HepG2 (cell line): Measurements from ENCODE around the gene RAB35. TPM values are rescaled to one million over a fixed set of nuclear protein-coding genes. Genes with fewer than 3 reads are reported as not detected.

Experiments
- AGO2 ChIP-seq: fragments of 200-400 bp; formaldehyde crosslinking; optimal IDR thresholded peaks from 2 replicates; pipeline ENCODE3; 2017; ENCODE audit warnings: mild to moderate bottlenecking, low read depth, low read length, moderate library complexity
- CHD2 ChIP-seq: IDR thresholded peaks from 2 replicates; pipeline ENCODE4 v1.6.1; 2011; ENCODE audit warnings: low read depth, low read length, improper control_type of control experiment
- KAT8 ChIP-seq: IDR thresholded peaks from 2 replicates; pipeline ENCODE4 v1.6.1; 2016; ENCODE audit warnings: missing genetic modification reagents, missing compliant biosample characterization
- NR1H2 ChIP-seq: sonication (generic); formaldehyde crosslinking; IDR thresholded peaks from 2 replicates; pipeline ENCODE4 v1.8.1; 2022; ENCODE audit warnings: low read depth, missing genetic modification reagents, borderline replicate concordance
- PCBP2 ChIP-seq: fragments of 200-400 bp; formaldehyde crosslinking; optimal IDR thresholded peaks from 2 replicates; pipeline ENCODE3; 2018; ENCODE audit warnings: low read length, low read depth; ENCODE audit not compliant: poor library complexity, severe bottlenecking
- SOX5 ChIP-seq: IDR thresholded peaks from 2 replicates; pipeline ENCODE4 v1.6.1; 2016; ENCODE audit warnings: borderline replicate concordance
- SRY ChIP-seq: sonication (generic); formaldehyde crosslinking; IDR thresholded peaks from 2 replicates; pipeline ENCODE4 v1.8.0; 2022; ENCODE audit warnings: mild to moderate bottlenecking, missing genetic modification reagents
- ZZZ3 ChIP-seq: sonication (generic); formaldehyde crosslinking; IDR thresholded peaks from 2 replicates; pipeline ENCODE4 v1.4.0; 2020; ENCODE audit warnings: missing genetic modification reagents, mild to moderate bottlenecking, borderline replicate concordance
- polyA plus RNA-seq, 8 experiments: library from polyadenylated mRNA; depleted of rRNA in 3 of 8; stranded (reverse) in 7 of 8; unstranded in 1 of 8; fragments of >200 nt; fragmentation: Illumina TruSeq in 4 of 8; extraction: Trizol in 4 of 8; gene quantifications; 2 replicates each; pipeline versions ENCODE4 v1.2.1 to v1.2.3, GENCODE V29; 2011 to 2016; ENCODE audit warnings: low read depth in 4 of 8, missing spikeins in 1 of 8, mixed read lengths in 1 of 8; ENCODE audit not compliant: insufficient read depth in 1 of 8
- total RNA-seq, 5 experiments: library from RNA; depleted of rRNA; stranded (reverse); fragments of >200 nt; fragmentation: Illumina TruSeq; extraction: Trizol; gene quantifications; 2 replicates each; pipeline ENCODE4 v1.2.3, GENCODE V29; 2016; ENCODE audit warnings: low read depth in 1 of 5
- TF ChIP-seq, protein P1 (sequence below): conservative IDR thresholded peaks from 2 replicates; pipeline ENCODE4 v1.6.1; 2018; ENCODE audit warnings: missing genetic modification reagents
- TF ChIP-seq, protein P2 (sequence below): sonication (generic); formaldehyde crosslinking; IDR thresholded peaks from 2 replicates; pipeline ENCODE4 v1.4.0; 2020; ENCODE audit warnings: missing genetic modification reagents
- TF ChIP-seq, protein P3 (sequence below): IDR thresholded peaks from 2 replicates; pipeline ENCODE4 v1.6.1; 2016; ENCODE audit warnings: missing compliant biosample characterization, missing genetic modification reagents, borderline replicate concordance
- TF ChIP-seq, protein P4 (sequence below): sonication (generic); formaldehyde crosslinking; IDR thresholded peaks from 2 replicates; pipeline ENCODE4 v1.5.1; 2020; ENCODE audit warnings: missing genetic modification reagents, mild to moderate bottlenecking, borderline replicate concordance

The RAB35 gene
- total and polyA plus RNA-seq, 2 of the 13 experiments (the other 11 are each of a cell fraction or from before 2014, with no cell fraction given): 25.2 to 29.1 TPM

DNA sequence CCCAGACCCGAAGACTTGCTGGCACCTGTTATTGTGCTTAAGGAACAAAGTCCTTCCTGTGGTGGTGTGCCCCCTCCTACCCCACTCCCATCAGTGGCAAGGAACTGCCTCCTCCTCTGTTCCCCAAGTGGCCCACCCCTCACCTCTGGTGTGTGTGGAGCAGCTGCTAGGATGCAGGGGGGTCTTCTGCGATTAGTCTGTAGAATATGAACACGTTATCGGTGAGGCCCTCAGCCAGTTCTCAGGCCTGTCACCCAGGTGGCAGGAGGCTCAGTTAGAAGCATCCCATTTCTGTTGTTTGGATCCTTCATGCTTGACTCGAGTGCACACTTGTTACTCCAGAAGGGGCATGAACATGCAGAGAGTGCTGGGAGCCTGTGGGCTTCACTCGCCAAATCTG, 39.3 kb downstream of the RAB35 start (continued):
- TF ChIP-seq ZZZ3 (no peak), PCBP2 (no peak), KAT8 (CRISPR knock-in tag) (no peak), CHD2 (no peak), NR1H2 (no peak), SOX5 (CRISPR knock-in tag) (no peak), SRY (CRISPR knock-in tag) (no peak), AGO2 (no peak)
- TF ChIP-seq, protein P1, sequence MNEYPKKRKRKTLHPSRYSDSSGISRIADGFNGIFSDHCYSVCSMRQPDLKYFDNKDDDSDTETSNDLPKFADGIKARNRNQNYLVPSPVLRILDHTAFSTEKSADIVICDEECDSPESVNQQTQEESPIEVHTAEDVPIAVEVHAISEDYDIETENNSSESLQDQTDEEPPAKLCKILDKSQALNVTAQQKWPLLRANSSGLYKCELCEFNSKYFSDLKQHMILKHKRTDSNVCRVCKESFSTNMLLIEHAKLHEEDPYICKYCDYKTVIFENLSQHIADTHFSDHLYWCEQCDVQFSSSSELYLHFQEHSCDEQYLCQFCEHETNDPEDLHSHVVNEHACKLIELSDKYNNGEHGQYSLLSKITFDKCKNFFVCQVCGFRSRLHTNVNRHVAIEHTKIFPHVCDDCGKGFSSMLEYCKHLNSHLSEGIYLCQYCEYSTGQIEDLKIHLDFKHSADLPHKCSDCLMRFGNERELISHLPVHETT (CRISPR knock-in tag): no peak
- TF ChIP-seq, protein P2, sequence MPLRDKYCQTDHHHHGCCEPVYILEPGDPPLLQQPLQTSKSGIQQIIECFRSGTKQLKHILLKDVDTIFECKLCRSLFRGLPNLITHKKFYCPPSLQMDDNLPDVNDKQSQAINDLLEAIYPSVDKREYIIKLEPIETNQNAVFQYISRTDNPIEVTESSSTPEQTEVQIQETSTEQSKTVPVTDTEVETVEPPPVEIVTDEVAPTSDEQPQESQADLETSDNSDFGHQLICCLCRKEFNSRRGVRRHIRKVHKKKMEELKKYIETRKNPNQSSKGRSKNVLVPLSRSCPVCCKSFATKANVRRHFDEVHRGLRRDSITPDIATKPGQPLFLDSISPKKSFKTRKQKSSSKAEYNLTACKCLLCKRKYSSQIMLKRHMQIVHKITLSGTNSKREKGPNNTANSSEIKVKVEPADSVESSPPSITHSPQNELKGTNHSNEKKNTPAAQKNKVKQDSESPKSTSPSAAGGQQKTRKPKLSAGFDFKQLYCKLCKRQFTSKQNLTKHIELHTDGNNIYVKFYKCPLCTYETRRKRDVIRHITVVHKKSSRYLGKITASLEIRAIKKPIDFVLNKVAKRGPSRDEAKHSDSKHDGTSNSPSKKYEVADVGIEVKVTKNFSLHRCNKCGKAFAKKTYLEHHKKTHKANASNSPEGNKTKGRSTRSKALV (CRISPR knock-in tag): no peak
- TF ChIP-seq, protein P3, sequence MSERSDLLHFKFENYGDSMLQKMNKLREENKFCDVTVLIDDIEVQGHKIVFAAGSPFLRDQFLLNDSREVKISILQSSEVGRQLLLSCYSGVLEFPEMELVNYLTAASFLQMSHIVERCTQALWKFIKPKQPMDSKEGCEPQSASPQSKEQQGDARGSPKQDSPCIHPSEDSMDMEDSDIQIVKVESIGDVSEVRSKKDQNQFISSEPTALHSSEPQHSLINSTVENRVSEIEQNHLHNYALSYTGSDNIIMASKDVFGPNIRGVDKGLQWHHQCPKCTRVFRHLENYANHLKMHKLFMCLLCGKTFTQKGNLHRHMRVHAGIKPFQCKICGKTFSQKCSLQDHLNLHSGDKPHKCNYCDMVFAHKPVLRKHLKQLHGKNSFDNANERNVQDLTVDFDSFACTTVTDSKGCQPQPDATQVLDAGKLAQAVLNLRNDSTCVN (CRISPR knock-in tag): no peak
- TF ChIP-seq, protein P4, sequence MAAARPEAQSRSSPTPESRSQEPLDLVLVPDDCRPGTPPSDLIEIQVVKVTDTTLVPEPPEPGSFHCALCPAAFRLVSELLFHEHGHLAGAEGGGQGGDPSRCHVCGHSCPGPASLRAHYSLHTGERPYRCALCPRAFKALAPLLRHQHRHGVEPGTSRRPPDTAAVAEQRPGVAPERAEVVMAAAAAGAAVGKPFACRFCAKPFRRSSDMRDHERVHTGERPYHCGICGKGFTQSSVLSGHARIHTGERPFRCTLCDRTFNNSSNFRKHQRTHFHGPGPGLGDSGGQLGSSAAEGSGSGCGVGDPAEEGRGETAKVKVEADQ (CRISPR knock-in tag): no peak
